ENCODE results near the gene HIBCH.
"Not testable (repeated sequence)": the region's sequence is repeated elsewhere in the genome, so short reads cannot be mapped to it uniquely, and the experiment has no call there.

Gene HIBCH

GRCh38 chr2:190360965-190361364, 41.3 kb upstream of the HIBCH start:
- no peak for TF ChIP-seq CTCF (IDR thresholded peaks at IDR 0.05; ENCODE audit: low read depth, low read length, missing control alignments)
- no peak overlapping the region for H3K4me3 ChIP-seq (ENCODE audit: low read depth, low read length)
- no peak for DNase-seq (ENCODE audit: low read depth)

- H3K4me3 ChIP-seq (ENCODE audit: low read depth, low read length) = no peak overlapping the region
- DNase-seq (ENCODE audit: low read depth) = no peak
- no peak for TF ChIP-seq CTCF (IDR thresholded peaks at IDR 0.05; ENCODE audit: low read depth, low read length, missing control alignments)
These were observed 40.9 kb upstream of the HIBCH start for GRCh38 chr2:190360561-190360960.

- not testable (repeated sequence) for DNase-seq (ENCODE audit: low read depth); H3K4me3 ChIP-seq (ENCODE audit: low read depth, low read length)
These were observed 39.2 kb upstream of the HIBCH start for GRCh38 chr2:190358655-190359448.

- DNase-seq (ENCODE audit: low read depth) = no peak
- H3K4me3 ChIP-seq (ENCODE audit: low read depth, low read length) = no peak overlapping the region
These were observed 38.0 kb upstream of the HIBCH start for GRCh38 chr2:190357600-190357999.

DNA sequence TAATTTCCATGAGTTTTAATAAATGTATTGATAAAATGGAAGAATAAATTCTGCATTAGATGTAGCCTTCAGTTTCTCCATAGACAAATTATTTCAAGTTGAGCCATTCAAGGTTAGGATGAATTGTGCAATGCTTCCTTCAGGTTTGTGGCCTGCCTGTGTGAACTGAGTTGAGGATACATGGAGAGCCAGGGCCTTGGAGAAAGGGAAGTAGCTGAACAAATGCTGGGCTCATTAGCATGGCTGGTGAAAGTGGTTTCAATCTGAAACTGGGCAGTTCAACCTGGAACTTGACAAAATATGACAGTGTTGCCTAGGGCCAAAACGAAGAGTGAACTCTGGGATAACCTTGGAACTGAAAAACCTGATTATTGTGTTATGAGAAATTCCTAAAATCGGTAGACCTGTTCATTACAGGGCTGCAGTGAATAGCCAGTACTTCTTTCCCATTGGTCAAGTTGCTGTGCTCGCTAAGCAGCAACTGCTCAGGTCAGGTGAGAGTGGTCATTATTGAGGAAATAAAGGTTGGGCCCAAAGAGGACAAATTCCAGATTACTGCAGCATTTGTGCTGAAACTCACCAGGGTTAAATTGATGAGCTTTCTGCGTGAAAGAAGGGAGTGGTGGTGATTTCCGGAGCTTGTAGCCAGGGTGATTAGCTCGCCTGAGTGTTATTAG, 36.5 kb upstream of the HIBCH start:
- no peak overlapping the region for H3K4me3 ChIP-seq (ENCODE audit: low read depth, low read length)
- DNase-seq (ENCODE audit: low read depth) = no peak
- TF ChIP-seq CTCF (IDR thresholded peaks at IDR 0.05; ENCODE audit: low read depth, low read length, missing control alignments) = no peak

More at GRCh38 chr2:190357600-190357999, 38.0 kb upstream of the HIBCH start:
- no peak for TF ChIP-seq CTCF (IDR thresholded peaks at IDR 0.05; ENCODE audit: low read depth, low read length, missing control alignments)

- DNase-seq (ENCODE audit: low read depth) = no peak
- no peak for TF ChIP-seq CTCF (IDR thresholded peaks at IDR 0.05; ENCODE audit: low read depth, low read length, missing control alignments)
- H3K4me3 ChIP-seq (ENCODE audit: low read depth, low read length) = no peak overlapping the region
These were observed 34.5 kb upstream of the HIBCH start for GRCh38 chr2:190354003-190354690.

- no peak overlapping the region for H3K4me3 ChIP-seq (ENCODE audit: low read depth, low read length)
- no peak for DNase-seq (ENCODE audit: low read depth)
- no peak for TF ChIP-seq CTCF (IDR thresholded peaks at IDR 0.05; ENCODE audit: low read depth, low read length, missing control alignments)
These were observed 33.9 kb upstream of the HIBCH start for GRCh38 chr2:190353537-190353899.
